SK-N-SH (cell line): ENCODE measurements around the gene RHOG. TPM values are rescaled to one million over a fixed set of nuclear protein-coding genes. Genes with fewer than 3 reads are reported as not detected.

Experiments used
- CTCF ChIA-PET: fragments of 300-600, 350-600 bp; formaldehyde crosslinking; extraction: SDS; loops from one replicate; lab custom pipeline; 2021; lab: Yijun Ruan, JAX
- POLR2A ChIA-PET: fragments of 350-600 bp; sonication (Branson Sonifier 250); formaldehyde crosslinking; extraction: SDS; loops from one replicate; lab custom pipeline; 2020; ENCODE audit warnings: antibody characterized with exemption, inconsistent platforms; lab: Yijun Ruan, JAX
- DNase-seq: peaks from one replicate; pipeline ENCODE4 v3.0.0; 2012
- H2AFZ ChIP-seq: fragments of 200-600 bp; sonication (generic); 2 replicates; pipeline ENCODE4 v1.8.1; 2016; ENCODE audit warnings: antibody characterized with exemption, mild to moderate bottlenecking, low read depth
- H3F3A ChIP-seq: fragments of 200-600 bp; sonication (generic); replicated peaks from 2 replicates; pipeline ENCODE3; 2016; ENCODE audit warnings: antibody characterized with exemption, mild to moderate bottlenecking; ENCODE audit not compliant: insufficient read depth
- H3K27ac ChIP-seq, 2 experiments: fragments of 200-500 bp in 1 of 2; fragments of 200-600 bp in 1 of 2; sonication (Bioruptor generic) in 1 of 2; sonication (generic), shearing (Covaris generic) in 1 of 2; 2 replicates each; pipeline versions ENCODE4 v1.5.1 to v1.6.1; 2014 to 2016; ENCODE audit warnings: low read depth in 2 of 2, inconsistent platforms in 1 of 2, low read length in 1 of 2, mild to moderate bottlenecking in 1 of 2, mixed read lengths in 1 of 2
- H3K27me3 ChIP-seq: fragments of 200-600 bp; sonication (generic), shearing (Covaris generic); 2 replicates; pipeline ENCODE4 v1.6.1; 2016; ENCODE audit warnings: mixed run types; ENCODE audit not compliant: insufficient read depth
- H3K36me3 ChIP-seq, 2 experiments: fragments of 200-500 bp in 1 of 2; fragments of 200-600 bp in 1 of 2; sonication (Bioruptor generic) in 1 of 2; sonication (generic) in 1 of 2; replicated peaks in 1 of 2; 2 replicates each; pipeline versions ENCODE3 to v1.5.1; 2014 to 2016; ENCODE audit warnings: low read length in 1 of 2, mild to moderate bottlenecking in 1 of 2; ENCODE audit not compliant: insufficient read depth in 2 of 2, control insufficient read depth in 1 of 2
- H3K4me1 ChIP-seq, 2 experiments: fragments of 200-500 bp in 1 of 2; fragments of 200-600 bp in 1 of 2; sonication (Bioruptor generic) in 1 of 2; sonication (generic), shearing (Covaris generic) in 1 of 2; 2 replicates each; pipeline versions ENCODE4 v1.5.1 to v1.6.1; 2014 to 2016; ENCODE audit warnings: low read depth in 1 of 2, low read length in 1 of 2, mixed run types in 1 of 2; ENCODE audit not compliant: insufficient read depth in 2 of 2, control insufficient read depth in 1 of 2
- H3K4me2 ChIP-seq: fragments of 200-600 bp; sonication (generic), shearing (Covaris generic); 2 replicates; pipeline ENCODE4 v1.6.1; 2017; ENCODE audit warnings: mixed run types
- H3K4me3 ChIP-seq, 2 experiments: fragments of 200-500 bp in 1 of 2; fragments of 200-600 bp in 1 of 2; sonication (Bioruptor generic) in 1 of 2; sonication (generic), shearing (Covaris generic) in 1 of 2; 2 replicates each; pipeline versions ENCODE4 v1.5.1 to v1.8.1; 2014 to 2016; ENCODE audit warnings: low read depth in 2 of 2, inconsistent platforms in 1 of 2, low read length in 1 of 2, mild to moderate bottlenecking in 1 of 2, mixed read lengths in 1 of 2, moderate library complexity in 1 of 2
- H3K79me2 ChIP-seq: fragments of 200-600 bp; sonication (generic); 2 replicates; pipeline ENCODE4 v1.8.1; 2017; ENCODE audit warnings: mild to moderate bottlenecking; ENCODE audit not compliant: insufficient read depth
- H3K9ac ChIP-seq: fragments of 200-600 bp; sonication (generic); 2 replicates; pipeline ENCODE4 v1.6.1; 2017; ENCODE audit warnings: mixed run types
- H3K9me2 ChIP-seq: fragments of 200-600 bp; sonication (generic); 2 replicates; pipeline ENCODE4 v1.6.1; 2017; ENCODE audit warnings: mixed run types
- H3K9me3 ChIP-seq: fragments of 200-600 bp; sonication (generic); 2 replicates; pipeline ENCODE4 v1.6.1; 2017; ENCODE audit warnings: mixed run types, mild to moderate bottlenecking, moderate library complexity
- H4K20me1 ChIP-seq: fragments of 200-600 bp; sonication (generic); 2 replicates; pipeline ENCODE4 v1.6.1; 2017; ENCODE audit warnings: mild to moderate bottlenecking, mixed run types; ENCODE audit not compliant: insufficient read depth
- CHD2 ChIP-seq: fragments of 150-350 bp; IDR thresholded peaks from 2 replicates; pipeline ENCODE4 v1.6.1; 2018; ENCODE audit warnings: low read length; ENCODE audit not compliant: partially characterized antibody
- CTCF ChIP-seq: fragments of 200-600 bp; sonication (generic); IDR thresholded peaks from 2 replicates; pipeline ENCODE4 v1.6.1; 2017; ENCODE audit warnings: antibody characterized with exemption, mild to moderate bottlenecking, moderate library complexity
- FOXJ3 ChIP-seq: sonication (generic); formaldehyde crosslinking; IDR thresholded peaks from 2 replicates; pipeline ENCODE4 v1.5.1; 2020; ENCODE audit warnings: mild to moderate bottlenecking, missing genetic modification reagents
- GATA2 ChIP-seq: sonication (generic); formaldehyde crosslinking; IDR thresholded peaks from 2 replicates; pipeline ENCODE4 v1.5.0; 2020; ENCODE audit warnings: mild to moderate bottlenecking, missing genetic modification reagents
- IRF3 ChIP-seq: fragments of 150-350 bp; IDR thresholded peaks from 2 replicates; pipeline ENCODE4 v1.6.1; 2016; ENCODE audit warnings: mild to moderate bottlenecking, low read depth, low read length
- JUND ChIP-seq: IDR thresholded peaks from 2 replicates; pipeline ENCODE4 v1.4.0; 2012
- MAX ChIP-seq: IDR thresholded peaks from 2 replicates; pipeline ENCODE4 v1.4.0; 2012; ENCODE audit warnings: low read depth
- PBX3 ChIP-seq: IDR thresholded peaks from 2 replicates; pipeline ENCODE4; 2012
- RAD21 ChIP-seq: IDR thresholded peaks from 2 replicates; pipeline ENCODE4 v1.6.1; 2012; ENCODE audit warnings: mild to moderate bottlenecking, low read length
- RCOR1 ChIP-seq: fragments of 150-350 bp; IDR thresholded peaks from 2 replicates; pipeline ENCODE4 v1.6.1; 2017; ENCODE audit warnings: antibody characterized with exemption, low read length
- REST ChIP-seq: IDR thresholded peaks from 2 replicates; pipeline ENCODE4 v1.6.1; 2012; ENCODE audit warnings: mild to moderate bottlenecking, low read depth, low read length, moderate library complexity
- SIN3A ChIP-seq: IDR thresholded peaks from 2 replicates; pipeline ENCODE4 v1.6.1; 2012; ENCODE audit warnings: low read depth, mild to moderate bottlenecking, low read length, moderate library complexity, borderline replicate concordance
- SMC3 ChIP-seq: IDR thresholded peaks from 2 replicates; pipeline ENCODE4 v1.6.1; 2012; ENCODE audit warnings: low read depth, low read length, improper control_type of control experiment
- TEAD4 ChIP-seq: IDR thresholded peaks from 2 replicates; pipeline ENCODE4 v1.4.0; 2012; ENCODE audit warnings: mild to moderate bottlenecking, borderline replicate concordance; ENCODE audit not compliant: insufficient read depth
- USF1 ChIP-seq: IDR thresholded peaks from 2 replicates; pipeline ENCODE4 v1.4.0; 2012; ENCODE audit warnings: low read depth, borderline replicate concordance
- USF2 ChIP-seq: fragments of 150-350 bp; IDR thresholded peaks from 2 replicates; pipeline ENCODE4 v1.6.1; 2017; ENCODE audit warnings: antibody characterized with exemption, low read length, low read depth, borderline replicate concordance
- WGBS: methylation state at CpG from one replicate; pipeline ENCODE4 v1.1.6; 2017; ENCODE audit warnings: low lambda C conversion rate; 5-methylcytosine and 5-hydroxymethylcytosine counted together
- polyA plus RNA-seq, 3 experiments: library from polyadenylated mRNA; depleted of rRNA; stranded (reverse); fragments of >200 nt; gene quantifications; 2 replicates each; pipeline ENCODE4 v1.2.3, GENCODE V29; 2012

RHOG gene
- polyA plus RNA-seq, 1 of the 3 experiments (the other 2 are of a cell fraction): 73.7 TPM

GRCh38 chr11:3830730-3831129, 10.0 kb downstream of the RHOG start:
- Histone ChIP-seq H4K20me1 (peaks cover 74% of the 10 kb centered on the region), H3K9me3 (no peaks in the 10 kb centered on the region), H3K4me3 (no peak overlapping the region), H3K27ac (no peak overlapping the region), H3K4me1 (peaks cover 0 to 3% of the 10 kb centered on the region in 2 experiments; a peak in 1 of 4 replicates), H3K36me3 (peaks cover 7 to 27% of the 10 kb centered on the region in 2 experiments), H3K27me3 (no peaks in the 10 kb centered on the region), H3F3A (peaks cover 10% of the 10 kb centered on the region), H3K9ac (no peak overlapping the region), H3K79me2 (peaks cover 72% of the 10 kb centered on the region), H3K4me2 (no peak overlapping the region), H3K9me2 (no peaks in the 10 kb centered on the region), H2AFZ (no peak overlapping the region)
- POLR2A ChIA-PET: interaction anchor here (1.9 kb wide), 1 partner anchor 10 kb away, joined by 6 read pairs; the partner anchor contains the start of gene RHOG
- TF ChIP-seq IRF3: no peak
- no peak for TF ChIP-seq RCOR1
- no peak for TF ChIP-seq GATA2 (CRISPR knock-in tag)
- no peak for TF ChIP-seq TEAD4
- TF ChIP-seq CTCF: no peak
- TF ChIP-seq SIN3A: no peak
- no peak for TF ChIP-seq RAD21
- no peak for TF ChIP-seq MAX
- no peak for TF ChIP-seq FOXJ3
- no peak for TF ChIP-seq REST
- no peak for TF ChIP-seq USF2
- TF ChIP-seq SMC3: no peak
- no peak for TF ChIP-seq USF1
- TF ChIP-seq JUND: no peak
- TF ChIP-seq PBX3: no peak
- TF ChIP-seq CHD2: no peak
- WGBS: 100% methylated on average over 1 of the region's 1 CpG
- DNase-seq: no peak
- CTCF ChIA-PET: interaction anchor here (1.4 to 4.3 kb wide), 3 partner anchors 19 to 242 kb away, joined by 3 to 17 read pairs (median 7); partner anchors contain the start of gene STIM1
